KOPT-K1 (cell line): ENCODE results near the gene LY6G6C.
A peak's percentile ranks its signal among the peaks of the same experiment; 100 is the strongest.

Source experiments
- H3K27ac ChIP-seq: fragments of 200-600 bp; sonication (generic); 2 replicates; pipeline ENCODE4 v1.5.1; 2016; ENCODE audit warnings: antibody characterized with exemption, mild to moderate bottlenecking, low read depth, low read length; ENCODE audit not compliant: poor library complexity, severe bottlenecking
- H3K36me3 ChIP-seq: fragments of 200-600 bp; sonication (generic); 2 replicates; pipeline ENCODE4 v1.5.1; 2017; ENCODE audit warnings: antibody characterized with exemption, mild to moderate bottlenecking, low read length, moderate library complexity; ENCODE audit not compliant: insufficient read depth
- H3K9me3 ChIP-seq: fragments of 200-600 bp; sonication (generic); 2 replicates; pipeline ENCODE4 v1.5.1; 2017; ENCODE audit warnings: antibody characterized with exemption, low read length, mild to moderate bottlenecking; ENCODE audit not compliant: insufficient read depth, poor library complexity, severe bottlenecking

Gene LY6G6C

GRCh38 chr6:31736021-31736767, 14.6 kb upstream of the LY6G6C start, which contains the start of gene CLIC1:
CLIC1 (minus strand) TSS chr6:31736530; CDS start chr6:31736300, 230 bp downstream.
- peak within 1 kb of the TSS; percentile 98 for H3K27ac ChIP-seq
- H3K36me3 ChIP-seq = peaks cover 35% of the 10 kb centered on the region

GRCh38 chr6:31734821-31735406, 13.4 kb upstream of the LY6G6C start:
- Histone ChIP-seq H3K36me3 (peaks cover 44% of the 10 kb centered on the region), H3K27ac (peak overlapping the region; percentile 98), H3K9me3 (no peaks in the 10 kb centered on the region)

More at GRCh38 chr6:31736021-31736767, 14.6 kb upstream of the LY6G6C start, which contains the start of gene CLIC1:
- H3K9me3 ChIP-seq = no peaks in the 10 kb centered on the region

- no peaks in the 10 kb centered on the region for H3K9me3 ChIP-seq
- peak overlapping the region; percentile 98 for H3K27ac ChIP-seq
- H3K36me3 ChIP-seq = peaks cover 44% of the 10 kb centered on the region
Observed at GRCh38 chr6:31734247-31734820, 12.8 kb upstream of the LY6G6C start.

- Histone ChIP-seq H3K36me3 (peaks cover 44% of the 10 kb centered on the region), H3K27ac (peak overlapping the region; percentile 98)
Observed at GRCh38 chr6:31733734-31734133, 12.2 kb upstream of the LY6G6C start.

GRCh38 chr6:31732029-31732428, 10.5 kb upstream of the LY6G6C start:
- Histone ChIP-seq H3K27ac (no peak overlapping the region), H3K9me3 (no peaks in the 10 kb centered on the region), H3K36me3 (peaks cover 49% of the 10 kb centered on the region)

More at GRCh38 chr6:31733734-31734133, 12.2 kb upstream of the LY6G6C start:
- H3K9me3 ChIP-seq = no peaks in the 10 kb centered on the region

- Histone ChIP-seq H3K9me3 (no peaks in the 10 kb centered on the region), H3K27ac (no peak overlapping the region), H3K36me3 (peaks cover 57% of the 10 kb centered on the region)
Observed at GRCh38 chr6:31730631-31731086, 9.1 kb upstream of the LY6G6C start.

GRCh38 chr6:31729979-31730630, 8.6 kb upstream of the LY6G6C start:
- Histone ChIP-seq H3K9me3 (no peaks in the 10 kb centered on the region), H3K36me3 (peaks cover 57% of the 10 kb centered on the region), H3K27ac (peak overlapping the region; percentile 64)

GRCh38 chr6:31729515-31729978, 8.0 kb upstream of the LY6G6C start:
- H3K27ac ChIP-seq = peak overlapping the region; percentile 64
- peaks cover 57% of the 10 kb centered on the region for H3K36me3 ChIP-seq
- no peaks in the 10 kb centered on the region for H3K9me3 ChIP-seq

GRCh38 chr6:31728767-31729514, 7.4 kb upstream of the LY6G6C start, which contains the start of gene DDAH2:
DDAH2 (minus strand) TSS chr6:31729299; CDS start chr6:31729161, 138 bp downstream.
- Histone ChIP-seq H3K36me3 (peaks cover 51% of the 10 kb centered on the region), H3K27ac (peak within 1 kb of the TSS; percentile 64), H3K9me3 (no peaks in the 10 kb centered on the region)

- Histone ChIP-seq H3K27ac (peak overlapping the region; percentile 59), H3K36me3 (peaks cover 42% of the 10 kb centered on the region), H3K9me3 (no peaks in the 10 kb centered on the region)
Observed at GRCh38 chr6:31727717-31728671, 6.4 kb upstream of the LY6G6C start.

GRCh38 chr6:31727034-31727716, 5.6 kb upstream of the LY6G6C start:
- H3K27ac ChIP-seq = peak overlapping the region; percentile 59
- H3K36me3 ChIP-seq = peaks cover 34% of the 10 kb centered on the region
- H3K9me3 ChIP-seq = no peaks in the 10 kb centered on the region

- H3K27ac ChIP-seq = peak overlapping the region; percentile 19
- no peaks in the 10 kb centered on the region for H3K9me3 ChIP-seq
- H3K36me3 ChIP-seq = peaks cover 19% of the 10 kb centered on the region
Observed at GRCh38 chr6:31725502-31726350, 4.2 kb upstream of the LY6G6C start.
